Stomach (tissue), 9 donors: ENCODE results near the gene MZB1. TPM values are rescaled to one million over a fixed set of nuclear protein-coding genes. Genes with fewer than 3 reads are reported as not detected.

Source experiments
- DNase-seq, 2 donors: peaks; one replicate each; pipeline versions ENCODE4 v3.0.0 to v3.0.0-alpha.2; 2013 to 2019
- H3K27ac ChIP-seq, 5 donors: fragments of 200-600 bp in 4 of 5; sonication (generic) in 4 of 5; one replicate each; pipeline ENCODE4 v1.5.1; 2013 to 2019; ENCODE audit warnings: mild to moderate bottlenecking in 1 of 5, moderate library complexity in 1 of 5
- H3K27me3 ChIP-seq, 3 donors: fragments of 200-600 bp; sonication (generic); one replicate each; pipeline ENCODE4 v1.5.1; 2017 to 2019; ENCODE audit warnings: mixed run types in 1 of 3
- H3K36me3 ChIP-seq, 4 donors: fragments of 200-600 bp; sonication (generic); 1 replicate in 3 of 4; 2 replicates in 1 of 4; pipeline ENCODE4 v1.5.1; 2016 to 2019
- H3K4me1 ChIP-seq, 4 donors: fragments of 200-600 bp; sonication (generic); one replicate each; pipeline ENCODE4 v1.5.1; 2016 to 2019
- H3K4me3 ChIP-seq, 4 donors: fragments of 200-600 bp; sonication (generic) in 3 of 4; one replicate each; pipeline ENCODE4 v1.5.1; 2016 to 2019; ENCODE audit warnings: mild to moderate bottlenecking in 1 of 4
- H3K9me3 ChIP-seq, 4 donors: fragments of 200-600 bp; sonication (generic); one replicate each; pipeline ENCODE4 v1.5.1; 2016 to 2019
- CTCF ChIP-seq, 7 experiments: fragments of 450-650 bp in 4 of 7; fragments of 200-600 bp in 3 of 7; sonication (generic) in 3 of 7; IDR thresholded peaks; one replicate each; pipeline ENCODE4 v1.5.1; 2016 to 2019; ENCODE audit warnings: antibody characterized with exemption in 7 of 7, control low read depth in 2 of 7, mild to moderate bottlenecking in 1 of 7
- EP300 ChIP-seq: sonication (generic); formaldehyde crosslinking; IDR thresholded peaks from one replicate; pipeline ENCODE4 v1.6.1; 2017; ENCODE audit warnings: antibody characterized with exemption
- POLR2A ChIP-seq, 4 donors: fragments of 450-650 bp; IDR thresholded peaks; one replicate each; pipeline ENCODE4 v1.6.1; 2016; ENCODE audit warnings: antibody characterized with exemption in 4 of 4, control low read depth in 2 of 4, mild to moderate bottlenecking in 1 of 4, moderate library complexity in 1 of 4
- POLR2AphosphoS5 ChIP-seq, 3 donors: sonication (generic); formaldehyde crosslinking; IDR thresholded peaks; one replicate each; pipeline ENCODE4 v1.6.1; 2016; ENCODE audit warnings: antibody characterized with exemption in 3 of 3
- WGBS, 5 donors: extraction: QIAGEN DNeasy Blood & Tissue Kit in 3 of 5; methylation state at CpG; one replicate each; pipeline versions ENCODE4 v1.1.5 to v1.1.7; 2013 to 2018; 5-methylcytosine and 5-hydroxymethylcytosine counted together
- intact Hi-C: fragments of 100-400 bp; cut with DNase I; formaldehyde crosslinking; loops from one replicate; pipeline ENCODE4 v1.15.1; 2023; ENCODE audit warnings: low total_unique reads
- polyA plus RNA-seq, 3 donors: library from polyadenylated mRNA; stranded (reverse); fragments of 200-250 nt; gene quantifications; one replicate each; pipeline ENCODE4 v1.2.3, GENCODE V29; 2013
- total RNA-seq, 5 donors: library from RNA; depleted of rRNA; stranded (reverse); fragments of >200 nt; gene quantifications; one replicate each; pipeline versions ENCODE4 v1.1.0 to v1.2.3, GENCODE V29; 2014 to 2016
- donor health status: healthy with polysubstance abuse.
- donor health status: Bipolar disorder and iron deficiency.
- donor health status: healthy.

Gene MZB1
- total and polyA plus RNA-seq, 8 donors, result 1.1 to 15.8 (median 7.6) TPM; not detected in 1

- Histone ChIP-seq H3K4me1 (peaks cover 0 to 17% (median 4%) of the 10 kb centered on the region in 4 donors), H3K4me3 (no peak overlapping the region), H3K27ac (no peak overlapping the region), H3K36me3 (peaks cover 40 to 99% (median 91%) of the 10 kb centered on the region in 4 donors), H3K9me3 (no peaks in the 10 kb centered on the region), H3K27me3 (no peaks in the 10 kb centered on the region)
- intact Hi-C loops, result no loop called here
- no peak for TF ChIP-seq POLR2A (IDR thresholded peaks at IDR 0.05)
- no peak for TF ChIP-seq POLR2AphosphoS5 (IDR thresholded peaks at IDR 0.05)
- TF ChIP-seq EP300, result no peak
- TF ChIP-seq CTCF (IDR thresholded peaks at IDR 0.05), result no peak
- DNase-seq, result no peak
- 86 to 97% (median 94%) methylated on average over 1 of the region's 1 CpG for WGBS, 5 donors
Observed at GRCh38 chr5:139369181-139369580, 20.5 kb downstream of the MZB1 start.

- H3K36me3 ChIP-seq, result peaks cover 45 to 100% (median 95%) of the 10 kb centered on the region in 4 donors
- H3K27ac ChIP-seq, result no peak overlapping the region
- no peak for TF ChIP-seq EP300
- TF ChIP-seq POLR2AphosphoS5 (IDR thresholded peaks at IDR 0.05), result no peak
- TF ChIP-seq POLR2A (IDR thresholded peaks at IDR 0.05), result no peak
- no peak overlapping the region for H3K4me3 ChIP-seq
- H3K27me3 ChIP-seq, result no peaks in the 10 kb centered on the region
- H3K9me3 ChIP-seq, result no peaks in the 10 kb centered on the region
- intact Hi-C loops, result no loop called here
- H3K4me1 ChIP-seq, result peaks cover 0 to 12% (median 2%) of the 10 kb centered on the region in 4 donors
- WGBS, 5 donors, result 64 to 82% (median 78%) methylated on average over 2 of the region's 2 CpGs
- DNase-seq, result no peak
Observed at GRCh38 chr5:139368613-139369012, 21.1 kb downstream of the MZB1 start.

GRCh38 chr5:139364466-139364865 lies 25.2 kb downstream of the MZB1 start:
- Histone ChIP-seq H3K27ac (no peak overlapping the region), H3K4me1 (peaks cover 0 to 16% (median 4%) of the 10 kb centered on the region in 4 donors), H3K9me3 (no peaks in the 10 kb centered on the region), H3K36me3 (peaks cover 40 to 69% (median 64%) of the 10 kb centered on the region in 4 donors), H3K4me3 (no peak overlapping the region), H3K27me3 (no peaks in the 10 kb centered on the region)
- DNase-seq, result no peak
- TF ChIP-seq CTCF (IDR thresholded peaks at IDR 0.05), result no peak
- no peak for TF ChIP-seq POLR2AphosphoS5 (IDR thresholded peaks at IDR 0.05)
- TF ChIP-seq EP300, result no peak
- TF ChIP-seq POLR2A (IDR thresholded peaks at IDR 0.05), result no peak
- 80 to 89% (median 86%) methylated on average over 2 of the region's 2 CpGs for WGBS, 5 donors
- intact Hi-C loops, result no loop called here

GRCh38 chr5:139363937-139364336 lies 25.8 kb downstream of the MZB1 start:
- no peak for DNase-seq
- no peaks in the 10 kb centered on the region for H3K9me3 ChIP-seq
- WGBS, 5 donors, result 77 to 83% (median 80%) methylated on average over 2 of the region's 2 CpGs
- H3K4me1 ChIP-seq, result peaks cover 0 to 16% (median 4%) of the 10 kb centered on the region in 4 donors
- no peaks in the 10 kb centered on the region for H3K27me3 ChIP-seq
- intact Hi-C loops, result no loop called here
- no peak for TF ChIP-seq EP300
- no peak for TF ChIP-seq POLR2A (IDR thresholded peaks at IDR 0.05)
- TF ChIP-seq POLR2AphosphoS5 (IDR thresholded peaks at IDR 0.05), result no peak
- no peak for TF ChIP-seq CTCF (IDR thresholded peaks at IDR 0.05)
- H3K4me3 ChIP-seq, result no peak overlapping the region
- H3K36me3 ChIP-seq, result peaks cover 40 to 64% (median 59%) of the 10 kb centered on the region in 4 donors
- H3K27ac ChIP-seq, result no peak overlapping the region

- H3K27ac ChIP-seq, result no peak overlapping the region
- H3K36me3 ChIP-seq, result peaks cover 31 to 44% (median 39%) of the 10 kb centered on the region in 4 donors
- 74 to 86% (median 85%) methylated on average over 6 of the region's 6 CpGs for WGBS, 5 donors
- TF ChIP-seq POLR2A (IDR thresholded peaks at IDR 0.05) (no peak), CTCF (IDR thresholded peaks at IDR 0.05) (no peak), POLR2AphosphoS5 (IDR thresholded peaks at IDR 0.05) (no peak), EP300 (no peak)
- H3K27me3 ChIP-seq, result no peaks in the 10 kb centered on the region
- intact Hi-C loops, result no loop called here
- H3K9me3 ChIP-seq, result no peaks in the 10 kb centered on the region
- H3K4me1 ChIP-seq, result peaks cover 0 to 26% (median 15%) of the 10 kb centered on the region in 4 donors
- no peak overlapping the region for H3K4me3 ChIP-seq
- DNase-seq, result no peak
Observed at GRCh38 chr5:139361835-139362429, 27.8 kb downstream of the MZB1 start.
